IPS-15b (cell line): ENCODE measurements around the gene SPDYC.

Source experiments
- H3K27me3 ChIP-seq: one replicate; pipeline ENCODE4 v1.6.1; 2013; ENCODE audit warnings: low read length; ENCODE audit not compliant: control insufficient read depth, insufficient read depth
- H3K36me3 ChIP-seq: one replicate; pipeline ENCODE4 v1.6.1; 2013; ENCODE audit warnings: low read length; ENCODE audit not compliant: control insufficient read depth, insufficient read depth
- H3K4me1 ChIP-seq: one replicate; pipeline ENCODE4 v1.6.1; 2013; ENCODE audit warnings: mild to moderate bottlenecking, low read length; ENCODE audit not compliant: control insufficient read depth, insufficient read depth
- H3K4me3 ChIP-seq: one replicate; pipeline ENCODE4 v1.5.1; 2013; ENCODE audit warnings: low read depth, low read length
- H3K9ac ChIP-seq: one replicate; pipeline ENCODE4 v1.6.1; 2013; ENCODE audit warnings: low read depth, mild to moderate bottlenecking, low read length
- H3K9me3 ChIP-seq: one replicate; pipeline ENCODE4 v1.6.1; 2013; ENCODE audit warnings: mild to moderate bottlenecking, low read length; ENCODE audit not compliant: control insufficient read depth, insufficient read depth

The SPDYC gene

GRCh38 chr11:65211293-65212105 is 41.5 kb downstream of the SPDYC start:
- Histone ChIP-seq H3K9me3 (no peaks in the 10 kb centered on the region), H3K36me3 (peaks cover 42% of the 10 kb centered on the region), H3K9ac (no peak overlapping the region)

GRCh38 chr11:65212226-65212801 is 42.3 kb downstream of the SPDYC start:
- Histone ChIP-seq H3K4me1 (peaks cover 10% of the 10 kb centered on the region), H3K9ac (peak overlapping the region; percentile 54)

More at GRCh38 chr11:65211293-65212105, 41.5 kb downstream of the SPDYC start:
- Histone ChIP-seq H3K4me3 (no peak overlapping the region), H3K27me3 (no peaks in the 10 kb centered on the region), H3K4me1 (peaks cover 10% of the 10 kb centered on the region)

GRCh38 chr11:65213322-65214211 is 43.5 kb downstream of the SPDYC start:
- H3K4me1 ChIP-seq: peaks cover 10% of the 10 kb centered on the region
- no peak overlapping the region for H3K9ac ChIP-seq
- H3K9me3 ChIP-seq: no peaks in the 10 kb centered on the region
- H3K27me3 ChIP-seq: no peaks in the 10 kb centered on the region
- H3K4me3 ChIP-seq: peak overlapping the region; percentile 27
- H3K36me3 ChIP-seq: peaks cover 30% of the 10 kb centered on the region

More at GRCh38 chr11:65212226-65212801, 42.3 kb downstream of the SPDYC start:
- H3K36me3 ChIP-seq: peaks cover 37% of the 10 kb centered on the region
- no peaks in the 10 kb centered on the region for H3K27me3 ChIP-seq
- H3K9me3 ChIP-seq: no peaks in the 10 kb centered on the region
- H3K4me3 ChIP-seq: peak overlapping the region; percentile 13

- Histone ChIP-seq H3K36me3 (peaks cover 24% of the 10 kb centered on the region), H3K4me3 (no peak overlapping the region), H3K4me1 (peaks cover 10% of the 10 kb centered on the region), H3K27me3 (no peaks in the 10 kb centered on the region), H3K9ac (no peak overlapping the region), H3K9me3 (no peaks in the 10 kb centered on the region)
Measured at GRCh38 chr11:65214212-65214845, 44.3 kb downstream of the SPDYC start.

GRCh38 chr11:65215441-65216076 is 45.5 kb downstream of the SPDYC start:
- Histone ChIP-seq H3K4me1 (peaks cover 10% of the 10 kb centered on the region), H3K27me3 (no peaks in the 10 kb centered on the region), H3K9ac (no peak overlapping the region), H3K9me3 (no peaks in the 10 kb centered on the region), H3K4me3 (no peak overlapping the region), H3K36me3 (peaks cover 12% of the 10 kb centered on the region)

- Histone ChIP-seq H3K36me3 (no peaks in the 10 kb centered on the region), H3K4me1 (peaks cover 10% of the 10 kb centered on the region), H3K9me3 (no peaks in the 10 kb centered on the region), H3K27me3 (no peaks in the 10 kb centered on the region), H3K9ac (no peak overlapping the region), H3K4me3 (no peak overlapping the region)
Measured at GRCh38 chr11:65216830-65217229, 46.8 kb downstream of the SPDYC start.

- Histone ChIP-seq H3K27me3 (no peaks in the 10 kb centered on the region), H3K9me3 (no peaks in the 10 kb centered on the region), H3K4me1 (peaks cover 4% of the 10 kb centered on the region), H3K4me3 (no peak overlapping the region), H3K9ac (no peak overlapping the region), H3K36me3 (no peaks in the 10 kb centered on the region)
Measured at GRCh38 chr11:65217441-65218423, 47.7 kb downstream of the SPDYC start.

GRCh38 chr11:65218446-65218845 is 48.4 kb downstream of the SPDYC start:
- no peak overlapping the region for H3K4me3 ChIP-seq
- no peak overlapping the region for H3K9ac ChIP-seq

GRCh38 chr11:65219930-65220213 is 49.8 kb downstream of the SPDYC start:
- no peaks in the 10 kb centered on the region for H3K27me3 ChIP-seq
- H3K9me3 ChIP-seq: no peaks in the 10 kb centered on the region
- H3K36me3 ChIP-seq: no peaks in the 10 kb centered on the region
- peaks cover 1% of the 10 kb centered on the region for H3K4me1 ChIP-seq
- no peak overlapping the region for H3K4me3 ChIP-seq
- no peak overlapping the region for H3K9ac ChIP-seq

More at GRCh38 chr11:65218446-65218845, 48.4 kb downstream of the SPDYC start:
- H3K36me3 ChIP-seq: no peaks in the 10 kb centered on the region
- peaks cover 2% of the 10 kb centered on the region for H3K4me1 ChIP-seq
- no peaks in the 10 kb centered on the region for H3K27me3 ChIP-seq
- H3K9me3 ChIP-seq: no peaks in the 10 kb centered on the region

GRCh38 chr11:65221026-65221425 is 51.0 kb downstream of the SPDYC start:
- Histone ChIP-seq H3K9ac (no peak overlapping the region), H3K4me3 (no peak overlapping the region), H3K4me1 (peaks cover 6% of the 10 kb centered on the region), H3K36me3 (no peaks in the 10 kb centered on the region), H3K27me3 (no peaks in the 10 kb centered on the region), H3K9me3 (no peaks in the 10 kb centered on the region)
